Astrocyte (in vitro differentiated cells and primary cell): ENCODE data around the gene H1-8. TPM values are rescaled to one million over a fixed set of nuclear protein-coding genes. Genes with fewer than 3 reads are reported as not detected.

Experiments used
- DNase-seq: peaks from one replicate; pipeline ENCODE4 v3.0.0-alpha.2; 2010; ENCODE audit warnings: low read depth
- FAIRE-seq: peaks from 2 replicates; lab custom pipeline; 2011; peaks lifted over from hg19 to GRCh38; lab: Jason Lieb, UNC
- H2AFZ ChIP-seq: 2 replicates; pipeline ENCODE4 v1.6.0; 2012; ENCODE audit warnings: low read depth, low read length, inconsistent platforms
- H3K27ac ChIP-seq: 2 replicates; pipeline ENCODE4 v1.5.1; 2011; ENCODE audit warnings: low read depth, low read length, inconsistent platforms
- H3K27me3 ChIP-seq: 2 replicates; pipeline ENCODE4 v1.6.0; 2011; ENCODE audit warnings: low read length, inconsistent platforms; ENCODE audit not compliant: insufficient read depth
- H3K36me3 ChIP-seq: 2 replicates; pipeline ENCODE4 v1.5.1; 2011; ENCODE audit warnings: low read length, inconsistent platforms; ENCODE audit not compliant: insufficient read depth
- H3K4me1 ChIP-seq: 2 replicates; pipeline ENCODE4 v1.5.1; 2011; ENCODE audit warnings: low read length, inconsistent platforms; ENCODE audit not compliant: insufficient read depth
- H3K4me2 ChIP-seq: 2 replicates; pipeline ENCODE4 v1.6.0; 2012; ENCODE audit warnings: low read length, inconsistent platforms
- H3K4me3 ChIP-seq: 2 replicates; pipeline ENCODE4 v1.5.1; 2011; ENCODE audit warnings: low read depth, mild to moderate bottlenecking, low read length, inconsistent platforms; ENCODE audit not compliant: insufficient read depth
- H3K79me2 ChIP-seq: 2 replicates; pipeline ENCODE4 v1.6.0; 2012; ENCODE audit warnings: mild to moderate bottlenecking, low read length, inconsistent platforms; ENCODE audit not compliant: insufficient read depth
- H3K9ac ChIP-seq: 2 replicates; pipeline ENCODE4 v1.6.0; 2012; ENCODE audit warnings: mild to moderate bottlenecking, low read length, inconsistent platforms
- H3K9me3 ChIP-seq: 2 replicates; pipeline ENCODE4 v1.5.1; 2012; ENCODE audit warnings: low read depth, mild to moderate bottlenecking, low read length, inconsistent platforms; ENCODE audit not compliant: insufficient read depth
- H4K20me1 ChIP-seq: 2 replicates; pipeline ENCODE4 v1.6.0; 2012; ENCODE audit warnings: low read length, inconsistent platforms; ENCODE audit not compliant: insufficient read depth
- H3K27ac Mint-ChIP-seq: one replicate; pipeline ENCODE4 v1.8.0; 2021; ENCODE audit warnings: mild to moderate bottlenecking, mixed read lengths; ENCODE audit not compliant: unreplicated experiment
- H3K27me3 Mint-ChIP-seq: one replicate; pipeline ENCODE4 v1.8.0; 2021; ENCODE audit warnings: low read depth, mixed read lengths; ENCODE audit not compliant: unreplicated experiment
- H3K36me3 Mint-ChIP-seq: one replicate; pipeline ENCODE4 v1.8.0; 2021; ENCODE audit warnings: low read depth, mixed read lengths; ENCODE audit not compliant: unreplicated experiment
- H3K4me1 Mint-ChIP-seq: one replicate; pipeline ENCODE4 v1.8.0; 2021; ENCODE audit warnings: low read depth, mixed read lengths; ENCODE audit not compliant: unreplicated experiment
- H3K4me3 Mint-ChIP-seq: one replicate; pipeline ENCODE4 v1.8.0; 2021; ENCODE audit warnings: mild to moderate bottlenecking, moderate library complexity, mixed read lengths; ENCODE audit not compliant: unreplicated experiment
- H3K9me3 Mint-ChIP-seq: one replicate; pipeline ENCODE4 v1.8.0; 2021; ENCODE audit warnings: mild to moderate bottlenecking, mixed read lengths; ENCODE audit not compliant: unreplicated experiment
- CTCF ChIP-seq: IDR thresholded peaks from 2 replicates; pipeline ENCODE4 v1.5.1; 2011; ENCODE audit warnings: low read depth, mild to moderate bottlenecking, inconsistent platforms, low read length, moderate library complexity; ENCODE audit not compliant: insufficient read depth
- EZH2 ChIP-seq: IDR thresholded peaks from 2 replicates; pipeline ENCODE4 v1.6.1; 2012; ENCODE audit warnings: mild to moderate bottlenecking, low read length, inconsistent platforms; ENCODE audit not compliant: insufficient read depth
- total RNA-seq: library from RNA; stranded (reverse); gene quantifications from 2 replicates; pipeline ENCODE4 v1.2.1, GENCODE V29; 2021

H1-8 gene
- total RNA-seq, 1 donor from 2014 or later = not detected

GRCh38 chr3:129584631-129585030 lies 41.7 kb downstream of the H1-8 start:
- no peak for FAIRE-seq

DNA sequence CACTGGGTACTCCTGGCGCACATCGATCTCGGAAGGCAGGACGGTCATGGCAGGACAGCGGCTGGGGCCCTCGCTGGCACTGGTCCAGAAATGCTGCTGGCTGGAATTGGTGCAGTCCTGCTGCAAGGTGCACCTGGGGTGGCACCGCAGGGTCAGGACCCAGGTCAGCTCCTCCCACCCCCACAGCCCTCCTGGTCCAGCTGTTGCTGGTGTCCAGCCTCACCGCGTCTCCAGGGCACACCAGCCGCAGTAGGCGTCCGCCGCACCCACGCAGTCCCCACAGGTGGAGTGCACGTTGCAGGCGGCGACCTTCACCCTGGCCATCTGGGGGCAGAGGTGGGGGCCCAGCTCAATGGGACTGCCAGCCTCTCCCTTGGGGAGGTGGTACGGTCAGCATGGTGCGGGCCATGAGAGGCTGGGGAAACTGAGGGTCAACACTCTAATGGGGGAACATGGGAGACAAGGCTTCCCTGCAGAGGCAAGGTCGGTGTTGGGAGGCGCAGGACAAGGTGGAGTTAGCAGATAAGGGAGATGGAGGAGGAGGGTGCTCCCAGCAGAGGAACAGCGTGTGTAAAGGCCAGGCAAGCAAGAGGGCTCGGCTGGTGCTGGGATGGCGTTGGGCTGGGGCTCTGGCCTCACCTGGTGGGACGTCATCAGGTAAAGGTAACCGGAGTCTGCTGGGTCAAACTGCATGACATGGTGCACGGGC lies 43.1 kb downstream of the H1-8 start:
- Mint-ChIP-seq H3K27ac (no peak overlapping the region), H3K27me3 (no peaks in the 10 kb centered on the region), H3K4me1 (peaks cover 9% of the 10 kb centered on the region), H3K4me3 (peak overlapping the region; percentile 7), H3K9me3 (no peaks in the 10 kb centered on the region), H3K36me3 (peaks cover 24% of the 10 kb centered on the region)
- Histone ChIP-seq H3K27me3 (no peaks in the 10 kb centered on the region), H3K36me3 (no peaks in the 10 kb centered on the region), H3K4me2 (no peak overlapping the region), H3K4me3 (no peak overlapping the region), H3K9me3 (no peaks in the 10 kb centered on the region), H3K4me1 (no peaks in the 10 kb centered on the region), H3K27ac (no peak overlapping the region), H2AFZ (no peak overlapping the region), H4K20me1 (peaks cover 31% of the 10 kb centered on the region), H3K79me2 (peaks cover 25% of the 10 kb centered on the region), H3K9ac (no peak overlapping the region)
- FAIRE-seq (no peak), DNase-seq (no peak)
- TF ChIP-seq EZH2 = no peak
- TF ChIP-seq CTCF = no peak

More at GRCh38 chr3:129584631-129585030, 41.7 kb downstream of the H1-8 start:
- H4K20me1 ChIP-seq = peaks cover 27% of the 10 kb centered on the region
- DNase-seq = no peak
- H3K79me2 ChIP-seq = peaks cover 11% of the 10 kb centered on the region
- no peak overlapping the region for H3K4me3 Mint-ChIP-seq
- no peaks in the 10 kb centered on the region for H3K4me1 ChIP-seq
- H3K27me3 Mint-ChIP-seq = no peaks in the 10 kb centered on the region
- H3K4me2 ChIP-seq = no peak overlapping the region
- H3K27ac Mint-ChIP-seq = no peak overlapping the region
- no peaks in the 10 kb centered on the region for H3K9me3 Mint-ChIP-seq
- H3K4me3 ChIP-seq = no peak overlapping the region
- H3K27me3 ChIP-seq = no peaks in the 10 kb centered on the region
- H3K9ac ChIP-seq = no peak overlapping the region
- H3K4me1 Mint-ChIP-seq = peaks cover 9% of the 10 kb centered on the region
- H3K27ac ChIP-seq = no peak overlapping the region
- no peak overlapping the region for H2AFZ ChIP-seq
- H3K9me3 ChIP-seq = no peaks in the 10 kb centered on the region
- H3K36me3 Mint-ChIP-seq = peaks cover 30% of the 10 kb centered on the region
- TF ChIP-seq EZH2 = no peak
- no peak for TF ChIP-seq CTCF
- no peaks in the 10 kb centered on the region for H3K36me3 ChIP-seq
